ENCODE measurements around the gene ABTB1.
A peak's percentile ranks its signal among the peaks of the same experiment; 100 is the strongest.

The ABTB1 gene

DNA sequence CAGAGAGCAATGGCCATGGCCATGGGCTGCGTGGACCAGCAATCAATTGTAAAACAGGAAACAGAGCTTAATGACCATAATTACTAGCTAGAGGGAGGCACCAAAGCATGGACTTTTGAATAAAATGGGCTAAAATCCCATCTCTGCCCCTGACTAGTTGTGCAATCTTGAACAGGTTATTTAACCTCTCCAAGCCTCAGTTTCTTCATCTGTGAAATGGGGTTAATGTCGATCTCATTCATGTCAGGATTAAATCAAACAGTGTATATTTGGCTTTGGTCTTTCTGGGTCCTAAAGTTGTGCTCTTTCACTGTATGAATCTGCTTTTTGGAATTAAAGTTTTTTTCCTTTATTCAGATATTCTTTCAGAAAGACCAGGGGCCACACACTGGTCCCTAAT is 36.1 kb downstream of the ABTB1 start:
- Histone ChIP-seq H3K27ac (ENCODE audit: low read depth, low read length) (peak overlapping the region; percentile 51), H3K36me3 (ENCODE audit: control insufficient read depth, insufficient read depth, low read length) (no peaks in the 10 kb centered on the region), H3K9ac (ENCODE audit: low read length) (no peak overlapping the region), H3K4me3 (ENCODE audit: low read length) (no peak overlapping the region), H3K27me3 (ENCODE audit: control insufficient read depth, insufficient read depth, low read length) (no peaks in the 10 kb centered on the region), H3K4me1 (ENCODE audit: control insufficient read depth, insufficient read depth, low read length) (peaks cover 32% of the 10 kb centered on the region)

DNA sequence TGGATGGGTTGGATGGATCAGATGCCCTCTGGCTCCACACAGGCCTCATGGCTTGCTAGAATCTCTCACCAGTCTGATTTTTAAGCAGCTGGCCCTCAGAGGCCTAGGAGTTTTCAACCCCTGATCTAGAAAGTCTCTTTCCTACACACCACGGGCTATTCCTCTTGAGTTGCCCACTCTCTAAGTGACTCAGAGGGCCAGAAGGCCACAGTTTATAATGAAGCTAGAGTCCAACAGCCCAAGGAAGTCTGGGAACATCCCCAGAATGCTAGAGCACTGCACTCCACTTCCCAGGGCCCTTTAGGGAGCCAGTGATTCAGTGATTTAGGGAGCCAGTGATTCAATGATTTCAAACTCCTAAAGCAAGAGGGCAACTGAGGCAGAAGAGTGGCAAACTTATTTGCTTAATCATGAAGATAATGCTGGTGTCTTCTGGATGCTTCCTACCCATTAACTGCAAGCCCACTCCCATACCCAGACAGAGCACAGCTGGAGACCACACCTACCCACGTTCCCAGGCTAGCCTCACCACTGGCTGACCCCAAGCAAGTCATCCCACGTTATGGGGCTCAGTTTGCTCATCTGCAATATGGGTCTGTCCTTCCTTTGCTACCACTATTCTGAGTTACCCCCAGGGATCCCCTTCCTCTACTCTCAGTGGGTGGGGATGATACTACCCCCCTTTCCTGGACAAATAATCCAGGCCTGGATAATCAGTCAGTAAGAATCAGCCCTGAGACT is 36.7 kb downstream of the ABTB1 start:
- Histone ChIP-seq H3K4me1 (ENCODE audit: control insufficient read depth, insufficient read depth, low read length) (peaks cover 32% of the 10 kb centered on the region), H3K27ac (ENCODE audit: low read depth, low read length) (peak overlapping the region; percentile 1), H3K4me3 (ENCODE audit: low read length) (no peak overlapping the region), H3K36me3 (ENCODE audit: control insufficient read depth, insufficient read depth, low read length) (no peaks in the 10 kb centered on the region), H3K27me3 (ENCODE audit: control insufficient read depth, insufficient read depth, low read length) (no peaks in the 10 kb centered on the region), H3K9ac (ENCODE audit: low read length) (no peak overlapping the region)

DNA sequence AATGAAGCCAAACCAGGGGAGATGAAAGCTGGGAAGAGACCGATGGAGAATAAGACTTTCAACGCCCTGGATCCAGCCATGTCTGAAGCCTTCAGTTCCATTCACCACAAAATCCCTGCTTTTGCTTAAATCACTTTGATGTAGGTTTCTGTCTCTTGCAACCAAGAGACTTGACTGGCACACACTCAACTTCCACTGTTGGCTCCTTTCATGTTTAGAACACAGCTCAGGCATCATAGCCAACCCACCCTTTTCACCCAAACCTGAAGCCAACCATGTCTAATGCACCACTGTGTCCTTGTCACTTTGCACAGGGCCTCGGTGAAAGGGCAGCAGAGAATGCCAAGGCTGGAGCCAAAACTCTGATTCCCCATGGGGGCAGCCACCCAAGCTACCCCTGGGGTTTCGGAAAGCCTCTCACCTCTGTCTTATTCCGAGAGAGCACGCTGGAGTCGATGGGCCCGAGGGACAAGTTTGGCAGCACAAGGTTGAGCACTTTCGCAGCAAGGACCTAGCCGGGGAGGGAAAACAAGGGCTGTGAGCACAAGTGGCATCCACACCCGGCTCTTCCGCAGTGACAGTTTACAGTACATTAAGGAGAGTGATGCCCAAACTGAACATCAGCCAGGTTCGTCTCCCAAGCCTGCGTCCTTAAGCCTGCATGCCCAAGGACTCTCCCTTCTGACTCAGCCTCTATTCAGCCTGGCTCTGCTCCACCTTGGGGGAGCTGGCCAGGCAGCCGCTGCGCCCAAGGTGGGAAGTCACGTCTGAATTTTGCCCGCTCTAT is 37.6 kb downstream of the ABTB1 start:
- Histone ChIP-seq H3K36me3 (ENCODE audit: control insufficient read depth, insufficient read depth, low read length) (no peaks in the 10 kb centered on the region), H3K4me3 (ENCODE audit: low read length) (no peak overlapping the region), H3K4me1 (ENCODE audit: control insufficient read depth, insufficient read depth, low read length) (peaks cover 32% of the 10 kb centered on the region), H3K27ac (ENCODE audit: low read depth, low read length) (peak overlapping the region; percentile 41), H3K27me3 (ENCODE audit: control insufficient read depth, insufficient read depth, low read length) (no peaks in the 10 kb centered on the region), H3K9ac (ENCODE audit: low read length) (no peak overlapping the region)

DNA sequence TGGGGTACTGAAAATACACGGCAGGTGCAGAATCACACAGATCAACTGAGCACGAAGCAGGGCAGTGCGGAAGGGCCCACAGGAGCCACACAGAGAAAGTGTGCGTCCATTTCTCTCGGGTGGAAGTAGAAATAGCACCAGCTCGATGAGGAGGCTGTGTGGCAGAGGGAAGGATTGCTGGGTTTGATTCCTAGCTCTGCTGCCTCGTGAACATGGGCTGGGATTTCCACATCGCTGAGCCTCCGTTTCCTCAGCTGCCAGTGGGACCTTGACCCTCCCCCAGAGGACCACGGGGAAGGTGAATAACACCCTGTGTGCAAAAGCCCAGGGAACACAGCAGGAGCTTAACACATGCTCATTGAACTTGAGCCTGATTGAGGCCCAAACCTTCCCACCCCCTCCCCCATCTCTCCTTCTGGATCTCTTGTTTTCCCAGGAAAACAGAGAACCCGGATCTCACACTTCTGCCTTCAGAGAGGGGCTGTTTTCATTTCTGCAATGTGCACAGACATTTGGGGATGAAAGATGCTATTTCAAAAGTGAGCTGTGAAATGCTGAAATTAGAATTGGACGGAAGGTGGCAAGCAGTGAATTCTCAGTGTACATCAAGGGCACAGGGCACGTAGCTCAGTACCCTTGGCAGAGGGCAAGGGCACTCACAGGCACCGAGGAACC is 38.4 kb downstream of the ABTB1 start:
- H3K4me3 ChIP-seq (ENCODE audit: low read length): no peak overlapping the region
- no peak overlapping the region for H3K9ac ChIP-seq (ENCODE audit: low read length)
- H3K4me1 ChIP-seq (ENCODE audit: control insufficient read depth, insufficient read depth, low read length): peaks cover 32% of the 10 kb centered on the region
- no peaks in the 10 kb centered on the region for H3K27me3 ChIP-seq (ENCODE audit: control insufficient read depth, insufficient read depth, low read length)
- H3K27ac ChIP-seq (ENCODE audit: low read depth, low read length): peak overlapping the region; percentile 41
- H3K36me3 ChIP-seq (ENCODE audit: control insufficient read depth, insufficient read depth, low read length): no peaks in the 10 kb centered on the region

DNA sequence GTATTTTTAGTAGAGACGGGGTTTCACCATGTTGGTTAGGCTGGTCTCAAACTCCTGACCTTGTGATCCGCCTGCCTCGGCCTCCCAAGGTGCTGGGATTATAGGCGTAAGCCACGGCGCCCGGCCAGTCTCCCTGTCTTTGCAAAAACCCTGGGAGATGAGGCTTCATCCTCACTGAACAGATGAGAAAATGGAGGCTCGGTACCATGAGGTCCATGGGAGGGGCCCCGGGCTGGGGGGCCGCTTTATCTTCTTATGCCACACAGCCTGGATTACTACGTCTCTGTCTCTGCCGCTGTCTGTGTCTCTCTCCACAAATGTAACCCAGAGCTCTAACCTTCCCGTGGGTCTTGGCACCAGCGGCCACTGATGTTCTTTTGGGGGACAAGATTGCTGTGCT is 39.1 kb downstream of the ABTB1 start:
- H3K9ac ChIP-seq (ENCODE audit: low read length): no peak overlapping the region
- peaks cover 31% of the 10 kb centered on the region for H3K4me1 ChIP-seq (ENCODE audit: control insufficient read depth, insufficient read depth, low read length)
- no peak overlapping the region for H3K27ac ChIP-seq (ENCODE audit: low read depth, low read length)
- no peaks in the 10 kb centered on the region for H3K27me3 ChIP-seq (ENCODE audit: control insufficient read depth, insufficient read depth, low read length)
- no peaks in the 10 kb centered on the region for H3K36me3 ChIP-seq (ENCODE audit: control insufficient read depth, insufficient read depth, low read length)
- no peak overlapping the region for H3K4me3 ChIP-seq (ENCODE audit: low read length)

DNA sequence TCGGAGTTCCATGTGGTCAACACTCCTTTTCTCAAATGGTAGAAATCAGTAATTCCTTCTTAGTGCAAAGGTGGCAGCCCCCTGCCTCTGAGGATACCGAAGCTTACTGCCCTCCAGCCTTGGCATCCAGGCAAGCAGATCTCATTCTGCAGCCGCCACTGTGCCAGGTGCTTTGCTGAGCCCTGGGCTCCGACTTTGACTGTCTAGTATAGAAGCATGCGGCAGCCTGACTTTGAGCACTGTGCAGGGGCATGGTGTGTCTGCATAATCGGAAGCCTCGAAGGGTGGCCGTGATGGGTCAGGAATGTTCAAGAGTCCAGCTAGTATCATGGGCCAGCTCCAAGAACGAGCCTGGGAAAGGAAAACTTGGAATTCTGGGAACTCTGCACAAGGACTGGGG is 39.7 kb downstream of the ABTB1 start:
- Histone ChIP-seq H3K4me3 (ENCODE audit: low read length) (no peak overlapping the region), H3K4me1 (ENCODE audit: control insufficient read depth, insufficient read depth, low read length) (peaks cover 26% of the 10 kb centered on the region), H3K27me3 (ENCODE audit: control insufficient read depth, insufficient read depth, low read length) (no peaks in the 10 kb centered on the region), H3K27ac (ENCODE audit: low read depth, low read length) (no peak overlapping the region), H3K9ac (ENCODE audit: low read length) (no peak overlapping the region), H3K36me3 (ENCODE audit: control insufficient read depth, insufficient read depth, low read length) (no peaks in the 10 kb centered on the region)

DNA sequence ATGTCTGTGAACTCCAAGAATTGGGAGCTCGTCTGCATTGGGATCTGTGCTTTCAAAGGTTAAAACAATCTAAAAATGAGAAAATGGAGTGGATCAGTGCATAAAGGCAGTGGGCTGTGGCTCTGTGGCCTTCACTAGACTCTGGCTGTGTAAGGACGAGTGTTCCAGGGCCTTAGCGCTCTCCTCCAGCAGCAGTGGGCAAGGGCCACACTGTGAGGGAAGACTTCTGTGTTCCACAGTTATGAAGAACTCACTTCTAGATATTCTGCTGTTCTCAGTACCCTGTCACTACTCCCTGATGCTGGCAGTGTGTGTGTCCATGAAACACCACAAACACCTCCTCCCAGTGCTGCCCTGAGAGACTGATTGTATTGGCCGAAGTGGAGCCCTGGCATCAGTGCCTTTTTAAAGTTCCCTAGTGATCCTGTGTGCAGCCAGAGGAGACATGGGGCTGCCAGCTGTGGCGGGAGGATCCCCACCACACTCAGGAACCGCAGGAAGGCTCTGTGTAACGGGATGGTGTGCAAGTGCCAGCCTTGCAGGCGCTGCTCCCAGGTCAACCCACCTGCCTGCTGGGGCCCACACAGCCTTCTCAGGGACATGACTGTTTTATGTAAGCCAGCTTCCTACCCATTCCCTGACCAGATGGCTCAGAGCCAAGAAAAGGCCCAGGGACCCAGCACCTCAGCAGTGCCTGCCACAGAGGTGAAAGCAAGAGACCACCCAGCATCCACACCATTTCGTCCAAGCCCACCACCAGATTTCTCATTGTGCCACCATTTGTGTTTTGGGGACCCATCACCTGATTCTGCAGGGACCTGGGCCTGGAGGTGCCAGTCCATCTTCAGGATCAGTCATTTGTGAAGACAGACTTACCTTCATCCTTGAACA is 40.4 kb downstream of the ABTB1 start:
- Histone ChIP-seq H3K4me1 (ENCODE audit: control insufficient read depth, insufficient read depth, low read length) (peaks cover 22% of the 10 kb centered on the region), H3K27me3 (ENCODE audit: control insufficient read depth, insufficient read depth, low read length) (no peaks in the 10 kb centered on the region), H3K36me3 (ENCODE audit: control insufficient read depth, insufficient read depth, low read length) (no peaks in the 10 kb centered on the region), H3K27ac (ENCODE audit: low read depth, low read length) (no peak overlapping the region), H3K9ac (ENCODE audit: low read length) (no peak overlapping the region), H3K4me3 (ENCODE audit: low read length) (no peak overlapping the region)

DNA sequence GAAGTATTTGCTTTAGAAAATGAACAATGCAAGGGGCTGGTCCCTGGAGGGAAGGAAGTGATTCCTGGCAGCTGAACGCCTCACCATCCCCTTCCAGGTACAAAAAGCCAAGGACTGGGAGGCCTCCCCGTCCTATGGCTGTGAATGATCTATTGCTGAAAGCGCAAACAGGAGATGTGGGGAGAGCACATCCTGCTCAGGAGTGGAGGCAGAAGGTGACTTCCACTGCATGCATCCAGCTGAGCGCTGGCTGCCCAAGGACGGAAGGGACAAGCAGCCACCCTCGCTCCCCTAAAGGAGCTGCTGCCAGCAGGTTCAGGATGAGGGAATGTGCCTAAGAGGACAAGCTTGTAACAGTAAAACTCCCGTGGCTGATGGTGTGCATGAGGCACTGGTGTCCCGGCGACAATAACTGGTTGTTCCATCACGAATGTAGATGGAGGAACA is 41.4 kb downstream of the ABTB1 start:
- Histone ChIP-seq H3K27ac (ENCODE audit: low read depth, low read length) (no peak overlapping the region), H3K4me3 (ENCODE audit: low read length) (no peak overlapping the region), H3K27me3 (ENCODE audit: control insufficient read depth, insufficient read depth, low read length) (no peaks in the 10 kb centered on the region), H3K9ac (ENCODE audit: low read length) (no peak overlapping the region), H3K36me3 (ENCODE audit: control insufficient read depth, insufficient read depth, low read length) (no peaks in the 10 kb centered on the region), H3K4me1 (ENCODE audit: control insufficient read depth, insufficient read depth, low read length) (peaks cover 25% of the 10 kb centered on the region)

DNA sequence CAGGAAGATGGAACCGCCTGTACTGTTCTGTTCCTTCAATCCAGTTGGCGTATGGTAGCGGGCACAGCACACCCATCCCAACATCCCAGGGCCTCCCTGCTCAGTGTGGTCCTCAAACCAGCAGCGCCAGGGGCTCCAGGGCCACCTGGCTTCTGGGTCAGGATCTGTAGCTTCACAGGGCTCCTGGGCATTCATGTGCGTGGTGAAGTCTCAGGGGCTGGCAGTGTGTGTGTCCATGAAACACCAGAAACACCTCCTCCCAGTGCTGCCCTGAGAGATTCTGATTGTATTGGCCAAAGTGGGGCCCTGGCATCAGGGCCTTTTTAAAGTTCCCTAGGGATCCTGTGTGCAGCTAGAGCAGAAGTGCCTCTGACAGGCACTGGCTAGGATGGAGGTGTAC is 42.1 kb downstream of the ABTB1 start:
- H3K4me1 ChIP-seq (ENCODE audit: control insufficient read depth, insufficient read depth, low read length): peaks cover 20% of the 10 kb centered on the region
- H3K36me3 ChIP-seq (ENCODE audit: control insufficient read depth, insufficient read depth, low read length): no peaks in the 10 kb centered on the region
- no peaks in the 10 kb centered on the region for H3K27me3 ChIP-seq (ENCODE audit: control insufficient read depth, insufficient read depth, low read length)
- no peak overlapping the region for H3K9ac ChIP-seq (ENCODE audit: low read length)
- H3K4me3 ChIP-seq (ENCODE audit: low read length): no peak overlapping the region
- no peak overlapping the region for H3K27ac ChIP-seq (ENCODE audit: low read depth, low read length)

DNA sequence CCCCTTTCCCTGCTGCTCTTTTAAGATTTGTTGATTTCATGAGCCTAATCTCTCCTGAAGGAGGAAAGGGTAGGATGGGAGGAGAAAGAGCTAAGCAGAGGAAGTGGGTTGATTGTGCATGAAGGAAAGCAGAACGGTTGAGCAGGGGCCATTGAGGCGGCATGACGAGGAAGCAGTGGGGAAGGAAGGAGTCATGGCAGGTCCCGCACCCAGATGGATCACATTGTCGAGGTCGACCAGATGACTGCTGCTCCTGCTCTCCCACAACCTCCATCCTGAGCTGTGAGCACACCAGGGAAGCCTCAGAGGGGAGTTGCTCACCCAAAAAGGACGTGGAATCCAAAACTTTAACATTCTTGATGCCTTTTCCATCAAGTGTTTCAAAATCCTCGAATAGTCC is 42.8 kb downstream of the ABTB1 start:
- H3K36me3 ChIP-seq (ENCODE audit: control insufficient read depth, insufficient read depth, low read length): peaks cover 4% of the 10 kb centered on the region
- H3K27ac ChIP-seq (ENCODE audit: low read depth, low read length): no peak overlapping the region
- H3K4me1 ChIP-seq (ENCODE audit: control insufficient read depth, insufficient read depth, low read length): peaks cover 13% of the 10 kb centered on the region
- H3K9ac ChIP-seq (ENCODE audit: low read length): no peak overlapping the region
- no peak overlapping the region for H3K4me3 ChIP-seq (ENCODE audit: low read length)
- no peaks in the 10 kb centered on the region for H3K27me3 ChIP-seq (ENCODE audit: control insufficient read depth, insufficient read depth, low read length)

DNA sequence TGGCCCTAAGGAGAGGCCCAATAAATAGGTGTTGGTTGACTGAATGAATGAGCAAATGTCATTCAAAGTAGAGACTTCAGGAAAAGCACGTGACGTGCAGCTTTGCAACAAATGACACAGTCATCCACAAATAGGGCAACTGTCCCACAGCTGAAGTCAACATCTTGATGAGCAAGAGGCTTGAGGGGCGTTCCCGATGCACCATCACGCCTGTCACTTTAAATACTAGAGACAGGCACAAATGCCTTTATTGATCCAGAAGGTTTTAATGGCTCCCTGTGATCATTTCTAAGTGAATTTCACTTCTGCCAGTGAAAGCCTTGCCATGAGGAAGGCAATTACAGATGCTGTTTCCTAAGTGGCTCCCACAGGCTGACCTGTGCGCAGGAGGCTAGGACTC is 43.6 kb downstream of the ABTB1 start:
- Histone ChIP-seq H3K27ac (ENCODE audit: low read depth, low read length) (no peak overlapping the region), H3K4me1 (ENCODE audit: control insufficient read depth, insufficient read depth, low read length) (peaks cover 18% of the 10 kb centered on the region), H3K27me3 (ENCODE audit: control insufficient read depth, insufficient read depth, low read length) (no peaks in the 10 kb centered on the region), H3K9ac (ENCODE audit: low read length) (no peak overlapping the region), H3K4me3 (ENCODE audit: low read length) (no peak overlapping the region), H3K36me3 (ENCODE audit: control insufficient read depth, insufficient read depth, low read length) (peaks cover 4% of the 10 kb centered on the region)
